Immature natural killer cell (primary cell): ENCODE data around the gene CEP78. TPM values are rescaled to one million over a fixed set of nuclear protein-coding genes. Genes with fewer than 3 reads are reported as not detected.
"Not testable (repeated sequence)": the region's sequence is repeated elsewhere in the genome, so short reads cannot be mapped to it uniquely, and the experiment has no call there.

Experiments used
- DNase-seq, 3 donors: peaks; one replicate each; pipeline ENCODE4 v3.0.0; 2022; ENCODE audit warnings: mixed read lengths in 1 of 3
- H3K27ac Mint-ChIP-seq, 6 donors: one replicate each; pipeline ENCODE4 v1.8.0; 2020; ENCODE audit warnings: mixed read lengths in 6 of 6, mild to moderate bottlenecking in 5 of 6, inconsistent platforms in 4 of 6, moderate library complexity in 3 of 6
- H3K27me3 Mint-ChIP-seq, 3 donors: one replicate each; pipeline ENCODE4 v1.8.0; 2020 to 2021; ENCODE audit warnings: low read depth in 3 of 3, mild to moderate bottlenecking in 3 of 3, mixed read lengths in 3 of 3, moderate library complexity in 3 of 3, inconsistent platforms in 1 of 3
- H3K36me3 Mint-ChIP-seq, 3 donors: one replicate each; pipeline ENCODE4 v1.8.0; 2020; ENCODE audit warnings: mixed read lengths in 3 of 3, inconsistent platforms in 2 of 3, mild to moderate bottlenecking in 2 of 3
- H3K4me1 Mint-ChIP-seq, 2 donors: one replicate each; pipeline ENCODE4 v1.8.0; 2020; ENCODE audit warnings: inconsistent platforms in 2 of 2, mild to moderate bottlenecking in 2 of 2, mixed read lengths in 2 of 2, moderate library complexity in 1 of 2
- H3K4me3 Mint-ChIP-seq, 5 donors: one replicate each; pipeline ENCODE4 v1.8.0; 2020; ENCODE audit warnings: mild to moderate bottlenecking in 5 of 5, mixed read lengths in 5 of 5, inconsistent platforms in 3 of 5, moderate library complexity in 3 of 5
- H3K9me3 Mint-ChIP-seq, 6 donors: one replicate each; pipeline ENCODE4 v1.8.0; 2020; ENCODE audit warnings: mild to moderate bottlenecking in 6 of 6, mixed read lengths in 6 of 6, inconsistent platforms in 4 of 6, moderate library complexity in 3 of 6
- polyA plus RNA-seq, 3 donors: library from polyadenylated mRNA; unstranded; fragments of 300-500 nt; fragmentation: Illumina TruSeq; gene quantifications; one replicate each; pipeline ENCODE4 v1.2.3, GENCODE V29; 2021

Gene CEP78, protein sequence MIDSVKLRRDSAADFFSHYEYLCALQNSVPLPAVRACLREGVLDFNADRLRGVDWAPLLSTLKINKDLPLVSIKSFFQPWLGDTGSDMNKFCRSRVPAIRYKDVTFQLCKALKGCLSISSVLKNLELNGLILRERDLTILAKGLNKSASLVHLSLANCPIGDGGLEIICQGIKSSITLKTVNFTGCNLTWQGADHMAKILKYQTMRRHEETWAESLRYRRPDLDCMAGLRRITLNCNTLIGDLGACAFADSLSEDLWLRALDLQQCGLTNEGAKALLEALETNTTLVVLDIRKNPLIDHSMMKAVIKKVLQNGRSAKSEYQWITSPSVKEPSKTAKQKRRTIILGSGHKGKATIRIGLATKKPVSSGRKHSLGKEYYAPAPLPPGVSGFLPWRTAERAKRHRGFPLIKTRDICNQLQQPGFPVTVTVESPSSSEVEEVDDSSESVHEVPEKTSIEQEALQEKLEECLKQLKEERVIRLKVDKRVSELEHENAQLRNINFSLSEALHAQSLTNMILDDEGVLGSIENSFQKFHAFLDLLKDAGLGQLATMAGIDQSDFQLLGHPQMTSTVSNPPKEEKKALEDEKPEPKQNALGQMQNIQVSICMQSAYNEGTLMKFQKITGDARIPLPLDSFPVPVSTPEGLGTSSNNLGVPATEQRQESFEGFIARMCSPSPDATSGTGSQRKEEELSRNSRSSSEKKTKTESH
- 100 to 1,000 TPM in 1 of 3 donors, 10 to 100 TPM in 2; 57.3 to 138 (median 70.9) TPM for polyA plus RNA-seq

DNA sequence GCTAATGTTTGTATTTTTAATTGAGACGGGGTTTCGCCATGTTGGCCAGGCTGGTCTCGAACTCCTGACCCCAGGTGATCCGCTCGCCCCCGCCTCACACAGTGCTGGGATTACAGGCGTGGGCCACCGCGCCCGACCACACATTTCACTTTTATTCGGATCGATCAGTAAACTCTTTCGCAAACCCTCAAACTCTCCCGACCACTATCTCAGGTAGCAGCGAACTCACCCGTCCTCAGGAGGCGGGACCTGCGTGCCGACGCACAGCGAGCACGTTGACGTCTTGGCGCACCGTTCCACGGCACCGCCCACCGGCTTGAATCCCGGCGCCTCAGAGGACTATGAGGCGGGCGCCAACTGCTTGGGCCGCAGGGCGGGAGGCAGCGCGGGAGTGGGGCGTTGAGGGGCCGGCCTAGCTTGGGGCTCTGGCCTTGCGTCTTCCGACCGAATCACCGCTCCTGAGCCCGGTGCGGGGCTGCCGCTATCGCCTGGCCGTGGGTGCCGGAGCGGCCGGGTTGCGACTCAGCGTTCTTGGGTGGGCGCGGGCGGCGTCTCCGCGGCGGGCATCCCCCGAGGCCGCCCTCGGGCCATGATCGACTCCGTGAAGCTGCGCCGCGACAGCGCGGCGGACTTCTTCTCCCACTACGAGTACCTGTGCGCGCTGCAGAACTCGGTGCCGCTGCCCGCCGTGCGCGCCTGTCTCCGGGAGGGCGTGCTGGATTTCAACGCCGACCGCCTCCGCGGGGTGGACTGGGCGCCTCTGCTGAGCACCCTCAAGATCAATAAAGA lies at the start of gene CEP78:
CEP78 (plus strand) TSS at position 314 of the 789 bp plus-strand sequence; CDS start at position 590, 276 bp downstream.
- Mint-ChIP-seq H3K27ac (peak within 1 kb of the TSS; percentile 95 to 98 (median 96)), H3K4me1 (peaks cover 45 to 55% of the 10 kb centered on the region in 2 donors), H3K4me3 (peak within 1 kb of the TSS in 1 of 5 donors; percentile 93), H3K27me3 (peaks cover 0 to 18% (median 12%) of the 10 kb centered on the region in 3 donors), H3K36me3 (peaks cover 4 to 7% (median 6%) of the 10 kb centered on the region in 3 donors), H3K9me3 (no peaks in the 10 kb centered on the region)
- DNase-seq = peak; percentile 84 to 87 (median 87)

DNA sequence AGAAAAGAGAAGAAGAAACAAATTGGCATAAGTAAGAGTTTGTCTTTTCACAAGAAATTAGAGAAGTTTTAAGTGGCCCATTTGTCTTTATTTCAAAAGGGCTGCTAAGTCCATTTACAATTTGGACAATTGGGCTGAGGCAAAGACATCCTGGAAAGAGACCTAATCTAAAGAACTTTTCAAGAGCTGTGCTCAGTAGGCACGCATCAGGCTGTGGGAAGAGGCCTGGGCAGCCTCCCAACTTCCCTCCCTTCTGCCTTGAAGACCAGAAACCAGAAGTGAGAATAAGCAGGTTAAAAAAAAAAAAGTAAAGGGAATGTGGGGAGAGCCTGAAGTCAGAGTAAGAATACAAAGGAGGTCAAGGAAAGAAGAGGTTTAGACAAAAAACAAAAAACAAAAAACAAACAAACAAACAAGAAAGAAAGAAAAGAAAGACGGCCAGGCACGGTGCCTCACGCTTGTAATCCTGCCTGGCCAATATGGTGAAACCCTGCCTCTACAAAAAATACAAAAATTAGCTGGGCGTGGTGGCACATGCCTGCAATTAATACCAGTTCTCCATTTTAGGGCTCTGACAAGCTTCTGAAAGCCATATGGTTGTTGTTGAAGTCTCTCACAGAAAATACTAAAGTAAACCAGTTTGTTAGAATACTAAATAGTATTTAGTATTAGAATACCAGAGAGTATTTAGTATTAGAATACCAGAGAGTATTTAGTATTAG lies 48.0 kb upstream of the CEP78 start:
- no peak for DNase-seq
- Mint-ChIP-seq H3K9me3 (no peaks in the 10 kb centered on the region), H3K27ac (peak overlapping the region in 1 of 6 donors; percentile 24), H3K36me3 (peaks cover 0 to under 1% (median 0%) of the 10 kb centered on the region in 3 donors), H3K27me3 (peaks cover 0 to 6% (median 0%) of the 10 kb centered on the region in 3 donors), H3K4me3 (no peak overlapping the region), H3K4me1 (no peaks in the 10 kb centered on the region)

DNA sequence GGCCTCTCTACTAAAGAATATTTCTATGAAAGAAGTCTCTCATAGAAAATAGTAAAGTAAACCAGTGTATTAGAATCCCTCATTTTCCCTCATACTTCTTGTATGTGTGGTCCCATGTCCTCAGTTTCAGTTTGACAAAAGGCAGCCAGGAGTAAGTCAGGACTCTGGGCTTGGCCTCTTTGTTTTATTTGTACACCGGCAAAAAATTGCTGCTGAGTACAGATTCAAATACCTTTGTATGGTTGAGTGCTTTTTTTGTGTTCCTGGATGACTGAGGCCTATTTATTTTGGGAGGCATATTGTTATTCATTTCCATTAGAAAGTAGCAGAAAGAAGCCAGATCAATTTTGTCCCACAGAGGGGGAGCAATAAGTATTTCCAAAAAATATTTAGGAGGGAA lies 47.3 kb upstream of the CEP78 start:
- Mint-ChIP-seq H3K27ac (no peak overlapping the region), H3K27me3 (peaks cover 0 to 6% (median 0%) of the 10 kb centered on the region in 3 donors), H3K36me3 (peaks cover 0 to 5% (median 0%) of the 10 kb centered on the region in 3 donors), H3K4me3 (no peak overlapping the region), H3K4me1 (peaks cover 0 to 2% of the 10 kb centered on the region in 2 donors), H3K9me3 (no peaks in the 10 kb centered on the region)
- no peak for DNase-seq

DNA sequence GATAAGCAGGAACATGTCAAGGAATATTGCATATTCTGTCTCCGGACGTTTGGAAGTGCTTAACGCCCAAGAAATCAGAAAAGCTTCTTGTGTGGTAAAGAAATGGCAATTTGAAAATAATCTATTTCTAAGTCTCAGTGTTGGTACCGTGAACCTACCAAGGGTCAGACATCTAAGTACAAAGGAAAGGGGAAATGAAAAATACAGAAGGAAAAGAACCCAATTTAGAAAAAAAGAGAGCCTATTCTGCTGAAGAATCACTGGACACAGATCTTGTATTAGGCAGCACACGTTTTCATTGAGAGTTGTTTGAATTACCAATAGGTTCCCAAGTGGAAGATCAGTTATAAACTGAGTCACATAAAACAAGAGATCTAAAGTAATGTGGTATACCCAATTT lies 46.9 kb upstream of the CEP78 start:
- Mint-ChIP-seq H3K27ac (no peak overlapping the region), H3K36me3 (peaks cover 0 to 5% (median 0%) of the 10 kb centered on the region in 3 donors), H3K4me3 (no peak overlapping the region), H3K27me3 (peaks cover 0 to 6% (median 0%) of the 10 kb centered on the region in 3 donors), H3K4me1 (peaks cover 0 to 6% of the 10 kb centered on the region in 2 donors), H3K9me3 (no peaks in the 10 kb centered on the region)
- no peak for DNase-seq

DNA sequence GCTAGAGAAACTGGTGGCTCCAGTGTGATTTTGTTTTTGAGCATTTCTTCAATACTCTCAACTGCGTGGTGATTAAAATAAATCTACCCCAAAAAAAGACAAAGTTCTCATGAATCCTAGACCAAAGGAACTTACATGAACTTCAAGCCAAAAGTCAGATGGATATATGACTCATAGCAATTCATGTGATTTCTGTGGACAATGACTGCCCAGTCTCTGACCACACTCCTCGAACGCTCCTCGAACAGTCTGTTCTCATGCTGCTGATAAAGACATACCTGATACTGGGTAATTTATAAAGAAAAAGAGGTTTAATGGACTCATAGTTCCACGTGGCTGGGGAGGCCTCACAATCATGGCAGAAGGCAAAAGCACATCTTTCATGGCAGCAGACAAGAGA lies 46.4 kb upstream of the CEP78 start:
- peaks cover 0 to 5% (median 0%) of the 10 kb centered on the region in 3 donors for H3K36me3 Mint-ChIP-seq
- peaks cover 2 to 8% of the 10 kb centered on the region in 2 donors for H3K4me1 Mint-ChIP-seq
- peaks cover 0 to 6% (median 0%) of the 10 kb centered on the region in 3 donors for H3K27me3 Mint-ChIP-seq
- no peak overlapping the region for H3K27ac Mint-ChIP-seq
- no peak for DNase-seq
- no peak overlapping the region for H3K4me3 Mint-ChIP-seq
- H3K9me3 Mint-ChIP-seq = no peaks in the 10 kb centered on the region

DNA sequence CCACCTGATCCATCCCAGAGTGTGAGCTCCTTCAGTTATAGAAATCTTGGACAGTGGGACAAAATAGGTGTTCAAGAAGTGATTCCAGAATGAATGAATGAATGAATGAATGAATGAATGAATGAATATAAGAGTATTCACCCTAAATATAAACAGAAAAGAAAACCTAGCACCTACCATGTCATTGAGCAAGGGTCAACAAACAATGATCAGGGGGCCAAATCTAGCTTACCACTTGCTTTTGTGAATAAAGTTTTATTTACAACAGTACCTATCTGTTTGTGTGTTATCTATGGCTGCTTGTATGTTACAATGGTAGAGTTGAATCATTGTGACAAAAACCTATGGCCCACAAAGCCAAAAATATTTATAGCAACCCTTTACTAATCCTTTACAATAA lies 43.9 kb upstream of the CEP78 start:
- Mint-ChIP-seq H3K4me3 (no peak overlapping the region), H3K36me3 (peaks cover 0 to 5% (median 0%) of the 10 kb centered on the region in 3 donors), H3K27ac (no peak overlapping the region), H3K4me1 (peaks cover 2 to 13% of the 10 kb centered on the region in 2 donors), H3K27me3 (peaks cover 0 to 6% (median 0%) of the 10 kb centered on the region in 3 donors), H3K9me3 (peaks cover 0 to 3% (median 0%) of the 10 kb centered on the region in 6 donors)
- no peak for DNase-seq

DNA sequence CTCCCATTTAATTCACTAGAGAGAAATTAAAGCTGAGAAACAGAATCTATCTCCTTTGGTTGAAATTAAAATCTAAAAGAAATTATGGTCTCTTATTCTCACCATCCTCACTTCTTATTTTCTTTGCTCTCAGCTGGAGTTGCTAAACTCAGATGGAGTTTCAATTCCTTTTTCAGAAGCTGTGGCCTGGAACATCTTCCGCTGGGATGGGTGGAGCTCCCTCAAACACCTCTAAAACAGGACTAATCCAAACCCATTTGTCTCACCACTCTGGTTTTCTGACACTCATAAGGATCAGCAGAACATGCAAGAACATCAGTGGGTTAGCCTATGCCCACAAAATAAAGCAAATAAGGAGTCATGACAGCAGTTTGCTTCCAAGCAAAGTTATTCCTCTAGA lies 39.6 kb upstream of the CEP78 start:
- peaks cover 21 to 39% of the 10 kb centered on the region in 2 donors for H3K4me1 Mint-ChIP-seq
- peaks cover 3 to 9% (median 4%) of the 10 kb centered on the region in 6 donors for H3K9me3 Mint-ChIP-seq
- H3K36me3 Mint-ChIP-seq = peaks cover 3 to 22% (median 10%) of the 10 kb centered on the region in 3 donors
- no peak overlapping the region for H3K4me3 Mint-ChIP-seq
- no peak for DNase-seq
- no peak overlapping the region for H3K27ac Mint-ChIP-seq
- H3K27me3 Mint-ChIP-seq = peaks cover 0 to 6% (median 3%) of the 10 kb centered on the region in 3 donors

DNA sequence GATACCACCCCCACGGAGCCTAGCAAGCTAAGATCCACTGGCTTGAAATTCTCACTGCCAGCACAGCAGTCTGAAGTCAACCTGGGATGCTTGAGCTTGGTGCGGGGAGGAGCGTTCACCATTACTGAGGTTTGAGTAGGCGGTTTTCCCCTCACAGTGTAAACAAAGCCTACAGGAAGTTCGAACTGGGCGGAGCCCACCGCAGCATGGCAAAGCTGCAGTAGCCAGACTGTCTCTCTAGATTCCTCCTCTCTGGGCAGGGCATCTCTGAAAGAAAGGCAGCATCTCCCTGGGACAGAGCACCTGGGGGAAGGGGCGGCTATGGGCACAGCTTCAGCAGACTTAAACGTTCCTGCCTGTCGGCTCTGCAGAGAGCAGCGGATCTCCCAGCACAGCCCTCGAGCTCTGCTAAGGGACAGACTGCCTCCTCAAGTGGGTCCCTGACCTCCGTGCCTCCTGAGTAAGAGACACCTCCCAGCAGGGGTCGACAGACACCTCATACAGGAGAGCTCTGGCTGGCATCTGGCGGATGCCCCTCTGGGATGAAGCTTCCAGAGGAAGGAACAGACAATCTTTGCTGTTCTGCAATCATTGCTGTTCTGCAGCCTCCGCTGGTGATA lies 34.6 kb upstream of the CEP78 start:
- Mint-ChIP-seq H3K9me3 (peaks cover 23 to 56% (median 44%) of the 10 kb centered on the region in 6 donors), H3K4me3 (peak overlapping the region; percentile 67 to 76 (median 73)), H3K27ac (peak overlapping the region; percentile 70 to 89 (median 84)), H3K36me3 (peaks cover 26 to 47% (median 46%) of the 10 kb centered on the region in 3 donors), H3K4me1 (peaks cover 40 to 52% of the 10 kb centered on the region in 2 donors)
- H3K27me3 Mint-ChIP-seq = not testable (repeated sequence)
- DNase-seq = peak; percentile 53 to 61 (median 55)

DNA sequence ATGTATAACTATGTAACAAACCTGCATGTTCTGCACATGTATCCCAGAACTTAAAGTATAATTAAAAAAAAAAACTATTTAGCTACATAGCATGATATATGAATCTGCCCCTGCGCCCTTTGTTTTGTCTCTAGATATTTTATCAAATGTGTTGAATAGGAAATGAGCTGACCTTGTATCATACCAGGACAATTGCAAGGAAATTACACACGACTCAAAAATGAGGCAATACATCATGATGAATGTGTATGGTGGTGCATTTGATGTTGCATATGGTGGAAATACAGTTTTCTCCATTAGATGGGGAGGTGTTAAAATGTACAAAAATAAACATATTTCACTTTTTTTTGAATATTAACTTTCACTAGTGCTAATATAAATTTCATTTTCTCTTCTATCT lies 28.6 kb upstream of the CEP78 start:
- peaks cover 14 to 27% (median 25%) of the 10 kb centered on the region in 3 donors for H3K36me3 Mint-ChIP-seq
- peaks cover 14 to 39% (median 33%) of the 10 kb centered on the region in 6 donors for H3K9me3 Mint-ChIP-seq
- H3K27me3 Mint-ChIP-seq = peaks cover 2 to 6% (median 3%) of the 10 kb centered on the region in 3 donors
- H3K27ac Mint-ChIP-seq = no peak overlapping the region
- H3K4me1 Mint-ChIP-seq = peaks cover 51 to 60% of the 10 kb centered on the region in 2 donors
- H3K4me3 Mint-ChIP-seq = no peak overlapping the region
- no peak for DNase-seq

DNA sequence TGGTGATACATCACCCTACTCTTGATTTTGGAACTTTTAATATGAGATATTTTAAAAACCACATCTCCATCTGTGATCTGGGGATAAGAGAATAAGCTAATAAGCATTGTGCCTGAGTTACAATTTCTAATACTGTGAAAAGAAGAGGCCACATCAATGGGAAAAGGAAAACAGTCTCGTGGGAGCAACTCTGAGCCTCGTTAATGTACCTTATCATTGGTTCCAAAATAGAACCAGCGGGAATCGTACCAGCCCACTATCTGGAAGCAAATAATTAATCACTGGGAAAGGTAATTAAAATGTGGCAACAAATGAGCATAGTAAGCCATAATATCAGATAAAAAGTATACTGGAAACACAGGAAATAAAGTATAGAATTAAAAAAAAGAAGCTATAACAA lies 28.0 kb upstream of the CEP78 start:
- Mint-ChIP-seq H3K36me3 (peaks cover 10 to 22% (median 21%) of the 10 kb centered on the region in 3 donors), H3K9me3 (peaks cover 14 to 33% (median 27%) of the 10 kb centered on the region in 6 donors), H3K27me3 (peaks cover 2 to 6% (median 3%) of the 10 kb centered on the region in 3 donors), H3K27ac (peak overlapping the region in 2 of 6 donors; percentile 10 to 75), H3K4me3 (no peak overlapping the region), H3K4me1 (peaks cover 52 to 62% of the 10 kb centered on the region in 2 donors)
- no peak for DNase-seq

DNA sequence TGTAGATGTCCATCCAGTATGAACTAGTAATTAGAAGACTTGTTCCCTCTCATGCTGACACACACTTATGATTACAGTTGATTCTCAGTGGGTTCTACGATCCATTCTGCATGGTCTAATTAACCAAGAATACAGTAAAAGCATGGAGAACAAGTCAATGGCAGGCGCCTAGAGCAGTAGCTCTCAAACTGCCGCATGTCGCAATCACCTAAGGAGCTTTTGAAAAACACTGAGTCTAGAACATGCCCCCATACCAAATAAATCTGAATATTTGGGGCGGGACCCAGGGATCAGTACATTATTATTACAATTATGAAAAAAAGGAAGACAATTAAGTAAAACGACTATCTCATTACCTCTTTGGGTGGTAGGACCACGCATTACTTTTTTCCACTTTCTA lies 26.7 kb upstream of the CEP78 start:
- DNase-seq = no peak
- Mint-ChIP-seq H3K4me1 (peaks cover 56 to 66% of the 10 kb centered on the region in 2 donors), H3K36me3 (peaks cover 0 to 11% (median 10%) of the 10 kb centered on the region in 3 donors), H3K4me3 (no peak overlapping the region), H3K9me3 (peaks cover 10 to 21% (median 16%) of the 10 kb centered on the region in 6 donors), H3K27me3 (peaks cover 2 to 6% (median 3%) of the 10 kb centered on the region in 3 donors), H3K27ac (peak overlapping the region; percentile 75 to 89 (median 86))

DNA sequence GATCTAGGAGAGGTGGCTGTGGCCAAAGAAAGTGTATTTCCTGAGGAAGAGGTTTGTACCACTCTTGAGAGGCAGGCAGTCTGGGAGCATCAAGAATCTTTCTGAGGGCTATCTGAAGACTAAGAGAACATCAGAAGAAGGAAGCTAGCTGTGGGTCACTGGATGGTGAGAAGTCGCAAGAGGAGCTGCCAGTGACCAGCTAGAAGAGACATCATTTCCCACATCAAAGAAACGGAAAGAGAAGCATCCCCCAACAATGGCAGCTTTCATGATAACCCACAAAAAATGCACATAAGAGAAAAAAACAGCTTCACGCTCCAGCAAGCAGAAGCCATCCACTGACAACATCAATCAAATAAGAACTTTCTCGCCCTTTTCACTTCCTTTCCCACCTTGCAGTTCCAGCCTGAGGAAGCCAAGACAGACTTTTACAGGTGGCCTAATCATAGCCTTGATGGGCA lies 25.0 kb upstream of the CEP78 start:
- Mint-ChIP-seq H3K27ac (peak overlapping the region; percentile 74 to 96 (median 86)), H3K9me3 (peaks cover 0 to 6% (median 4%) of the 10 kb centered on the region in 6 donors), H3K4me3 (peak overlapping the region; percentile 47 to 78 (median 66)), H3K27me3 (peaks cover 2 to 3% (median 3%) of the 10 kb centered on the region in 3 donors), H3K36me3 (no peaks in the 10 kb centered on the region), H3K4me1 (peaks cover 56 to 66% of the 10 kb centered on the region in 2 donors)
- DNase-seq = peak; percentile 74 to 80 (median 74)
